Activated CD4-positive, CD25-positive, alpha-beta regulatory T cell treated with anti-CD3 and anti-CD28 coated beads, Interleukin-2, amount 50 U/mL, for 16 hours (primary cell): ENCODE data around the gene SERPINB11.
"Not testable (repeated sequence)": the region's sequence is repeated elsewhere in the genome, so short reads cannot be mapped to it uniquely, and the experiment has no call there.

Experiments used
- DNase-seq: peaks from one replicate; pipeline ENCODE4 v3.0.0-alpha.2; 2020; ENCODE audit warnings: low read depth, low spot score

Gene SERPINB11

DNA sequence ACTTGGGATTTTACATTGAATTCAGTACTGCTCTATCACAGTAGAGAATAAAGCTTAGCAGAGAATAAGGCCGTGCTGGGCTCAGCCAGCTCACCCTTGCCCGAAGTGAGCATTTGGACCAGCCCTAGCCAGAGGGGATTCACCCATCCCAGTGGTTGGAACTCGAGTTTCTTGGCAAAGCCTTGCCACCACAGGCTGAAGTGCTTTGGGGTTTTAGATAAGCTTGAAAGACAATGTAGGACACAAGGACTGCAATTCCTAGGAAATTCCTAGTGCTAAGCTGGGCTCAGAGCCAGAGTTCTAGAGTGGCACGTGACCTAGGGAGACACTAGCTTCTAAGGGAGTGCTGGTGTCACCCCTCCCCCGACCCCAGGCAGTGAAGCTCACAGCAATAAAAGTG lies 28.0 kb downstream of the SERPINB11 start:
- DNase-seq: no peak

DNA sequence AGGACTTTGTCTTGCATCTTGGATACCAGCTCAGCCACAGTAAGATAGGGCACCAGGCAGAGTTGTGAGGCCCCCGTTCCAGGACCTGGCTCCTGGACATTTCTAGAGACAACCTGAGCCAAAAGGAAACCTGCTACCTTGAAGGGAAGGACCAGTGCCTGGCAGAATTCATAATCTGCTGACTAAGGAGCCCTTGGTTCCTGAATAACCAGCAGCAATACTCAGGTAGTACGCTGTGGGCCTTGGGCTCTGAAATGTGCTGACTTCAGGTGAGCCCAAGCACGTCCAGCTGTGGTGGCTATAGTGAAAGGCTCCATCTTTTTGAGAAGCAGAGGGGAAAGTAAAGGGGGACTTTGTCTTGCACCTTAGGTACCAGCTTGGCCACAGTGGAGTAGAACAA lies 28.5 kb downstream of the SERPINB11 start:
- DNase-seq: no peak

DNA sequence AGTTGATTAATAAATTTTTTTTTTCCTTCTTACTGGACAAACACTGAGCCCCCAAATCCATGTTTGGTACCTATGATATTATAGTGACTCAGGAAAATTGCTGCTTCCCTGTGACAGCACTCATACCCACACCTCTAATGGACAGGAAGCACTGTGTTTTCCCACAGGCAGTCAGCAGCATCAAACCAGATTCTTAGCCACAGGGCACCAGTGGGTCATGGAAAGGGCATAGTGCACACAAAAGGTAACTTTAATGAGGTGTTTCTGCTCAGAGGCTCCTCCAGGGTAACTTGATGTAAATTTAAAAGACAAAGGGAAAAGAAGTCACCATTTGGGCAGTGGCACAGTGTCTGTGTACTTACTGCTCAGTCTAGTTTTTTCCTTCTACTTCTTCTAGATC lies 34.1 kb downstream of the SERPINB11 start:
- DNase-seq: no peak

DNA sequence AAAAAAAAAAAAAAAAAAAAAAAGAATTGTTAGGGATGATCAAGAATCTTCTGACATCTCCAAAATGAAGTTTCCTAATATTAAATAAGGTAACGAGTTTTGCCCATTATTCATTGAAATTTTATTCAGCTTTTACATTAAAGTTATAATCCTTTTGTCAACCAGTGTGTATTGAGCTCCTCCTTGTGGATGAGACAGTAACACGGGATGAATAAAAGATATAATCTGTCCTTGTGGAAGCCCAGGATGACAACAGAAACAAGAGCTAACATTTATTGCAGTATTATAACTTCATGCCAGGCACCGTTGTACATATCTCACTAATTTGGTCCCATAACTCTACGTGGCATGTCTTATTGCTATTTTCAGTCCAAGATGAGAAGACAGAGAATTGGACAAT lies 39.0 kb downstream of the SERPINB11 start:
- DNase-seq: no peak

DNA sequence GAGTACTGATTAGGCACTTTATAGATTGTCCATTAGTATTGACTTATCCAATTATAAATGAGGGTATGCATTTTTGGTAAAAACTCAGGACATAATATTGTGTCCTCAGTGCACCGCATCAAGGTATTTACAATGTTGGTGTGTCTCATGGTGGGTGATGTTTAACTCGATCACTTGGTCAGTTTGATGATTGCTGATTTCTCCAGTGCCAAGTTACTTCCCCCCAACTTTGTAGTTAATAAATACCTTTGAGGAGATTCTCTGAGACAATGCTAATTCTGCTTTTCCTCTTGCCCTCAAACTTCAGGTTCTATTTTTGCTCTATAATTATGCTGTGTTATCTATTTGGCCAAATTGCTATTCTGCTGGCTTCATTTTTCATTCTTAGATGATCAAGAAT lies 44.2 kb downstream of the SERPINB11 start:
- no peak for DNase-seq

DNA sequence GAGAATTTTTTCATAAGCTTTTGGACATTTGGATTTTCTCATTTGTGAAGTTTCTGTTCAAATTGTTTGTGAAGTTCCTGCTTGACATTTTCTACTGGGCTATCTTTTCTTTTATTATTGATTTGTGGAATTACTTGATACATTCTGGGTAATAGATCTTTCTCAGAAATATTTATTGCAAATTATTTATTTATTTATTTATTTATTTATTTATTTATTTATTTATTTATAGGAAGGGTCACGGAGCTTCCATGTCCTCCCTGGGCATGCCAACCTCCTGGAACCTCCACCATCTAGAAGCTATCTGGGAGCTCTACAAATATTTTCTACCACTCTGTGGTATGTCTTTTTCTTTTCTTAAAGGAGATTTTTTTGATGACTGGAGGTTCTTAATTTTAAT lies 46.7 kb downstream of the SERPINB11 start:
- DNase-seq: no peak

DNA sequence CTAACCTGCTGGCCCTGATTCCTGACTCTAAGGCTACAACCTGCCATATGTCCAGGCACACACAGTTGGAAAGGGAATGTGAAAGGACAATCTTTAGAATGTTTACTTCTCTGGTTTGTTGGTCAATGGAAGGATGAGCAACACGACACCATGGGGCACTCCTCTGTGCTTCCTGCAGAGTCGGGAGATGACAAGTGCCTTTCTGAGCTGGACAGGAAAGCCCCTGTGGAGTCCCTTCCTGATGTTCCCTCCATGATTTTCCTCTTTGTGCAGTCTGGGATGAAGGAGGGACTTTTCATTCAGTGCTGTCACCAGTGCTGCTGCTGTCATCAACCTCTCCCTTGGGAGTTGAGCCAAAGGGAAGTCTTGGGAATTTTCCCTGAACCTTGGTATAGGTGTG lies 49.9 kb downstream of the SERPINB11 start:
- DNase-seq: no peak

DNA sequence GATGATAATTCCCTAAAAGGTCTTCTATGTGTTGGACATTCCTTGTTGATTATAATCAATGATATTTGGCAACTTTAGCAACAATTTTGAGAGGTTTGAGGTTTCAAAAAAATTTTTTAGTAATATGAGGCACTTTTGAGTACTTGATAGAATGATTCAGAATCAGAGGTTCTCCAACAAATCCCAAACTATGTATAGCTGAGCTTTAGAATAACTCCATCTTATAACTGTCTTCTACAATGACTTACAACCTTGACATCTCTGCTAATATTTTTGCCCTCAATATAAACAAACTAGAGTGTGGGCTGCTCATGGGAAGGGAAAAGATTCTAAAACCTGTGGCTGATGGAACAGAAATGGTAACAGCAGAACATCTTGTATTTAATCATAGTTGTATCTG lies 50.9 kb downstream of the SERPINB11 start:
- no peak for DNase-seq

DNA sequence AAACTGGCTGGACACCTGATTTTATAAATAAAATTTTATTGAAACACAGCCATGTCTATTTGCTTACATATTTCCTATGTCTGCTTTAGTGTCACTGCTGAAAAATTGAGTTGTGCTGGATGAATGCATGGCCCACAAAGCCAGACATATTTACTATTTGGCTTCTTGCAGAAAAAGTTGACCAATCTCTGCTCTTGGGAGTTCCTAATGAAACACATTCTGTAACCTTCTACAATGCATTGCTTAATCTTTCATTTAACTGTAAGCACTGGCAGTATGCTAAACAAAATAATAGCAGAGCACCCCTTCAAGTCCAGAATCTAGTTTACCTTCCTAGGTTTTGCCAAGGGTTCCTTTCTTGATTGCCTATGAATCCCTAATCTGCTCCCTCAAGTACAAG lies 54.8 kb downstream of the SERPINB11 start:
- no peak for DNase-seq

DNA sequence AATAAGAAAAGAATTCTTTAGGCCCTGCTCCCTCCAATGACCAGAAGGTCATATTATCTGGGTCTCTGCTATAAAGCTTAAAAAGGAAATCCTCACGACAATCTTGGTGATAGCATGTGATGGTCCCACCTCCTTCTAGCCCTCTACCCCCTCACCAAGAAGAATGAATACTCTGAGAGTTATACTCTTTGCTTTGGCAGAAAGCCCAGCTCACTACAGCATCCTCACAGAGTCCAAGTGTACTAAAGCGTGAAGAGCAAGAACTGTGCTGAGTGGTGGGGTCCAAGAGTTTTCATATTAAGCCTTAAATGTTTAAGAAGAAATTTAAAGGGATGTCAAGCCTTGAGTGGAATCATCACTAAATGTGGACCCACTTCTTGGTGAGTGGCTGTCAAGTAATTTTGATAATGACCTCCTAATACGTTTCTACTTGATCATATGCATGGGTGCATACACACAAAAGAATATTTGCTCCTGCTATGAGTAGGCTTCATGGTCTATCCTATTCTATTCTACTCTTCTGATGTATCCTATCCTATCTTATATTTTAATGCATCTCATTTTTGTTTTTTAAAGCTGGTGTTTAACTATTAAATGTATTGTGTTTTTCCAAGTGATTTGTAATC lies 56.0 kb downstream of the SERPINB11 start:
- no peak for DNase-seq

DNA sequence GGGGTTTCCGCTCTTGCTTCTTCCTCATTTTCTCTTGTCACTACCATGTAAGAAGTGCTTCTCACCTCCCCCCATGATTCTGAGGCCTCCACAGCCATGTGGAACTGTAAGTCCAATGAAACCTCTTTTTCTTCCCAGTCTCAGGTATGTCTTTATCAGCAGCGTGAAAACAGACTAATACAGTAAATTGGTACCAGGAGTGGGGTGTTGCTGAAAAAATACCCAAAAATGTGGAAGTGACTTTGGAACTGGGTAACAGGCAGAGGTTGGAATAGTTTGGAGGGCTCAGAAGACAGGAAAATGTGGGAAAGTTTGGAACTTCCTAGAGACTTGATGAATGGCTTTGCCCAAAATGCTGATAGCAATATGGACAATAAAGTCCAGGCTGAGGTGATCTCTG lies 57.0 kb downstream of the SERPINB11 start:
- not testable (repeated sequence) for DNase-seq

DNA sequence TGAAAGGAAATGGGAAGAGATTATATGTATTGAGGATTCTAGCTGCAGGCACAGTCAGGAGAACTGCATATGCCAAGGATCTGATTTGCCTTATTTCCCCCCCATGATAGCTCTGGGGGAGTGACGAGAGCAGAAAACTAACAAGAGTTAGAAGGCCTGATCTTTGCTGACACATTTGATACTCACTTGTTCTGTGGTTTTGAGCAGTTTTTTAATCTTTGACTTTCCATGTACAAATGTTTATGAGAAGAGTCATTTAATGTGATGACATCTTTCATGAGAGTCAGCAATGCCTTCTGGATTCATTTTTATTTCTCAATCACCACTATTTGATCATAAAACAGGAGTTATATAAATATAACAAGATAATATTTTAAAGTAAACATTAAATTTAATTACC lies 59.8 kb downstream of the SERPINB11 start:
- DNase-seq: no peak

DNA sequence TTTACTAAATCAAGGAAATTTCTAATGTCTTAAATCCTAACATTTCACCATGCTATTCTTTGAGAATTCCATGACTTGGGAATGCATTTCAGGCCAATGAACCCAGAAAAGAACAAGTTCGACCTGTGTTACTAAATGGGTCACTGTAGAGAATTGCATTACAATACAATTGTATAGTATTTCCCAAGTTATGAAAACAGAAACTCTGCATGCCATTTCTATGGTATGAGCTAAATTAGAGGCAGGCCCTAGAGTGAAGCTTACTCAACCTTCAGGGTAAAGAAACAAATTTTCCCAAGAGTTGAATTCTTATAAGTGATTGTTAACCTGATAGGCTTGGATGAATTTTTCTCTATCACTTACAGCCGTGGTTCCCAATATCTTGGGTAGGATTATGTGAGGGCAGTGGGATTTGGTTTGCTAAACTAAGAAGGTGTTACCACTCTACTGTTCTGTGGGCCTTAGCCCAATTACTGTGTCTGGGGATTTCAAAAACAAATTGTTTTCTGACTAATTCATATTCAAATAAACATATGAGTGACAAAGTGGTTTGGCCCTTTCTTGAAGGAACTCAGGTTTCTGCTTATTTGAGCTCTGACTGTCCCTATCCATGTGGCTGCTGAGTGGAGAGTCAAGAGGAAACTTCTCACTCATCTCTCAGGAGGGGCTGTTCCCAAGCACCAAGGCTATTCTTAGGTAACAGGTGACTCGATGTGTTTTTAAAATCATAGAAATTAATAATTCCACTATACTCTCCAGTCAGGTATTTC lies 61.3 kb downstream of the SERPINB11 start:
- no peak for DNase-seq

DNA sequence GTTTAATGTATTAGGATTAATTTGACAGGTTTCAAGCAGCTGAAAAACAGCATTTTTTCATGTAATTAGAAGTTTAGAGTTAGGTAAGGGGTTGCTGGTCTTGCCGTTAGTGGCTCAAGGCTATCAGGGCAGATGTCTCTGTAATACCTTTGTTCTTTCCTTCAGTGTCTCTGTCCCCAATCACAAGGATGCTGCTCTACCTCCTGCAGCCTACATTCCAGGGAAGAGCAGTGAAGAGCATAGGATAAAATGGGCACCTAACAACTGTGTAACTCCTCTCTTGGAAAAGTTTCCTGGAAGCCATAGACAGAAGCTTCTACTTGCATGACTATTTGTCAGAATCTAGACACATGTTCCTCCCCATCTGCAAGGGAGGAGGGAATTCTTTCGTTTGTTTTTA lies 63.1 kb downstream of the SERPINB11 start:
- no peak for DNase-seq
